Muscle of back (tissue), 13 donors: ENCODE measurements around the gene ITGA7. TPM values are rescaled to one million over a fixed set of nuclear protein-coding genes. Genes with fewer than 3 reads are reported as not detected.
A peak's percentile ranks its signal among the peaks of the same experiment; 100 is the strongest.

Experiments
- DNase-seq, 3 donors: peaks; one replicate each; pipeline versions ENCODE4 v3.0.0 to v3.0.0-alpha.2; 2013
- long read RNA-seq, 9 donors: transcript quantifications; one replicate each; lab custom pipeline, GENCODE V29; 2026
- polyA plus RNA-seq, 10 donors: library from polyadenylated mRNA; unstranded; fragments of 120-200 nt; gene quantifications; one replicate each; pipeline ENCODE4 v1.2.1, GENCODE V29; 2013; ENCODE audit not compliant: insufficient read length in 10 of 10

Gene ITGA7
- polyA plus RNA-seq, result 100 to 1,000 TPM; 194 to 443 (median 371) TPM
- long read RNA-seq, donor 1, full-length matches to known transcripts, result 8 of 209 reads
- long read RNA-seq, donor 1, partial matches to known transcripts, result 59 of 209 reads
- long read RNA-seq, donor 1, other reads (novel, unspliced or antisense), result 142 of 209 reads
- long read RNA-seq, donor 2, full-length matches to known transcripts, result 15 of 285 reads
- long read RNA-seq, donor 2, partial matches to known transcripts, result 270 of 285 reads
- long read RNA-seq, donor 2, other reads (novel, unspliced or antisense), result 0 of 285 reads
- long read RNA-seq, donor 3, result 0 reads
- long read RNA-seq, donor 4, transcript ITGA7-220 (5 exons, 817 nt), result major isoform, 15 of 296 reads
- long read RNA-seq, donor 4, partial matches to known transcripts, result 275 of 296 reads
- long read RNA-seq, donor 4, other reads (novel, unspliced or antisense), result 5 of 296 reads
- long read RNA-seq, donor 5, partial matches to known transcripts, result 376 of 388 reads
- long read RNA-seq, donor 5, other reads (novel, unspliced or antisense), result 8 of 388 reads
- long read RNA-seq, donor 6, transcript ITGA7-220 (5 exons, 817 nt), result major isoform, 8 of 375 reads
- long read RNA-seq, donor 6, partial matches to known transcripts, result 354 of 375 reads
- long read RNA-seq, donor 6, other reads (novel, unspliced or antisense), result 9 of 375 reads
- long read RNA-seq, donor 7, transcript ITGA7-220 (5 exons, 817 nt), result major isoform, 13 of 316 reads
- long read RNA-seq, donor 7, partial matches to known transcripts, result 296 of 316 reads
- long read RNA-seq, donor 7, other reads (novel, unspliced or antisense), result 5 of 316 reads
- long read RNA-seq, donor 8, partial matches to known transcripts, result 181 of 182 reads
- long read RNA-seq, donor 8, other reads (novel, unspliced or antisense), result 0 of 182 reads
- long read RNA-seq, donor 9, partial matches to known transcripts, result 0 of 1 reads
- long read RNA-seq, donor 9, other reads (novel, unspliced or antisense), result 0 of 1 reads

GRCh38 chr12:55707841-55708694, at the start of gene ITGA7:
ITGA7 (minus strand) TSS chr12:55707904; CDS start chr12:55707682, 222 bp downstream.
- DNase-seq, result peak in 1 of 3 donors; percentile 80

GRCh38 chr12:55755246-55755645, 47.5 kb upstream of the ITGA7 start:
- no peak for DNase-seq

- DNase-seq, result no peak
Observed at GRCh38 chr12:55748230-55748993, 40.7 kb upstream of the ITGA7 start.

GRCh38 chr12:55746913-55747231, 39.2 kb upstream of the ITGA7 start:
- DNase-seq, result no peak

- DNase-seq, result no peak
Observed at GRCh38 chr12:55746174-55746912, 38.6 kb upstream of the ITGA7 start.

GRCh38 chr12:55745361-55746173, 37.9 kb upstream of the ITGA7 start:
- DNase-seq, result peak in 2 of 3 donors; percentile 49 to 70

GRCh38 chr12:55744340-55745030, 36.8 kb upstream of the ITGA7 start:
- DNase-seq, result no peak

GRCh38 chr12:55743406-55744339, 36.0 kb upstream of the ITGA7 start:
- DNase-seq, result peak; percentile 43 to 82 (median 68)

- DNase-seq, result peak; percentile 79 to 94 (median 88)
Observed at GRCh38 chr12:55742719-55743405, 35.2 kb upstream of the ITGA7 start, which contains the start of gene GDF11. GDF11 (plus strand) TSS chr12:55743122; CDS start chr12:55743317, 195 bp downstream.

- no peak for DNase-seq
Observed at GRCh38 chr12:55741931-55742680, 34.4 kb upstream of the ITGA7 start.

- no peak for DNase-seq
Observed at GRCh38 chr12:55739025-55739378, 31.3 kb upstream of the ITGA7 start.

GRCh38 chr12:55738123-55739024, 30.7 kb upstream of the ITGA7 start:
- peak; percentile 90 to 95 (median 94) for DNase-seq

GRCh38 chr12:55737581-55738122, 29.9 kb upstream of the ITGA7 start:
- no peak for DNase-seq
